Breast epithelium (tissue), 3 donors: Measurements from ENCODE around the gene RASD2.

Experiments
- POLR2A ChIP-seq: fragments of 450-650 bp; IDR thresholded peaks from one replicate; pipeline ENCODE4 v1.6.1; 2016; ENCODE audit warnings: antibody characterized with exemption, mild to moderate bottlenecking, moderate library complexity
- TF ChIP-seq, protein P1 (sequence below), 3 donors: fragments of 450-650 bp; IDR thresholded peaks; one replicate each; pipeline ENCODE4 v1.5.1; 2016 to 2017; ENCODE audit warnings: antibody characterized with exemption in 3 of 3, mild to moderate bottlenecking in 3 of 3, moderate library complexity in 3 of 3

DNA sequence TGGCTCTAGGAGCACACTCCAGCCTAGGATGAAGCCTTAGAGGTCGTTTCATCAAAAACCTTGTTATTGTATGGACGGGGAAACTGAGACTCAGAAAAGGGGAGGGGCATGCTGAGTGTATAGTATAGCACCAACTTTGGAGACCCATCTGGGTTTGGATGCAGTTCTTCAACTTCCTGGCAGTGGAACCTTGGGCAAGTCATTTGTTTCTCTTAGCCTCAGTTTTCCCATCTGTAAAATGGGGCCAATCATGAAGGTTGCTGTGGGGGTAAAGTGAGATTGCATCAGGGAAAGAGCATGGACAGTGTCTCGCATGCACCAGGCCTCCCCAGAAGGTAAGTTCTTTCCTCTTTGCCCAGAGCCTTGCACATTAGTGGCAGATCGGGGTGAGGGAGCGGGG, 47.6 kb upstream of the RASD2 start:
- no peak for TF ChIP-seq POLR2A
- TF ChIP-seq, protein P1, sequence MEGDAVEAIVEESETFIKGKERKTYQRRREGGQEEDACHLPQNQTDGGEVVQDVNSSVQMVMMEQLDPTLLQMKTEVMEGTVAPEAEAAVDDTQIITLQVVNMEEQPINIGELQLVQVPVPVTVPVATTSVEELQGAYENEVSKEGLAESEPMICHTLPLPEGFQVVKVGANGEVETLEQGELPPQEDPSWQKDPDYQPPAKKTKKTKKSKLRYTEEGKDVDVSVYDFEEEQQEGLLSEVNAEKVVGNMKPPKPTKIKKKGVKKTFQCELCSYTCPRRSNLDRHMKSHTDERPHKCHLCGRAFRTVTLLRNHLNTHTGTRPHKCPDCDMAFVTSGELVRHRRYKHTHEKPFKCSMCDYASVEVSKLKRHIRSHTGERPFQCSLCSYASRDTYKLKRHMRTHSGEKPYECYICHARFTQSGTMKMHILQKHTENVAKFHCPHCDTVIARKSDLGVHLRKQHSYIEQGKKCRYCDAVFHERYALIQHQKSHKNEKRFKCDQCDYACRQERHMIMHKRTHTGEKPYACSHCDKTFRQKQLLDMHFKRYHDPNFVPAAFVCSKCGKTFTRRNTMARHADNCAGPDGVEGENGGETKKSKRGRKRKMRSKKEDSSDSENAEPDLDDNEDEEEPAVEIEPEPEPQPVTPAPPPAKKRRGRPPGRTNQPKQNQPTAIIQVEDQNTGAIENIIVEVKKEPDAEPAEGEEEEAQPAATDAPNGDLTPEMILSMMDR (IDR thresholded peaks at IDR 0.05): no peak
